Keratinocyte (primary cell): ENCODE results near the gene TTLL6. TPM values are rescaled to one million over a fixed set of nuclear protein-coding genes. Genes with fewer than 3 reads are reported as not detected.

Experiments used
- DNase-seq: peaks from one replicate; pipeline ENCODE4 v3.0.0-alpha.2; 2011; ENCODE audit warnings: low read depth, missing footprints, low spot score
- FAIRE-seq: peaks from 2 replicates; lab custom pipeline; 2011; peaks lifted over from hg19 to GRCh38; lab: Jason Lieb, UNC
- H2AFZ ChIP-seq: 2 replicates; pipeline ENCODE4 v1.6.0; 2012; ENCODE audit warnings: low read length, control low read depth, inconsistent platforms; ENCODE audit not compliant: control insufficient read depth
- H3K27ac ChIP-seq: 2 replicates; pipeline ENCODE4 v1.5.1; 2011; ENCODE audit warnings: low read length; ENCODE audit not compliant: control insufficient read depth, insufficient read depth
- H3K27me3 ChIP-seq: 3 replicates; pipeline ENCODE4 v1.6.0; 2011; ENCODE audit warnings: low read length; ENCODE audit not compliant: control insufficient read depth, insufficient read depth; ENCODE audit errors: extremely low read depth
- H3K36me3 ChIP-seq, 2 experiments: 2 replicates in 1 of 2; 3 replicates in 1 of 2; pipeline ENCODE4 v1.5.1; 2011; ENCODE audit warnings: low read length in 2 of 2, mild to moderate bottlenecking in 1 of 2; ENCODE audit not compliant: control insufficient read depth in 2 of 2, insufficient read depth in 2 of 2; ENCODE audit errors: extremely low read depth in 1 of 2
- H3K4me1 ChIP-seq: 3 replicates; pipeline ENCODE4 v1.5.1; 2011; ENCODE audit warnings: low read length; ENCODE audit not compliant: control insufficient read depth, insufficient read depth; ENCODE audit errors: extremely low read depth
- H3K4me2 ChIP-seq: 3 replicates; pipeline ENCODE4 v1.6.0; 2011; ENCODE audit warnings: low read depth, low read length; ENCODE audit not compliant: control insufficient read depth, insufficient read depth; ENCODE audit errors: extremely low read depth
- H3K4me3 ChIP-seq, 3 experiments: fragments of 200-600 bp in 1 of 3; sonication (generic) in 1 of 3; 2 replicates in 2 of 3; 3 replicates in 1 of 3; pipeline ENCODE4 v1.5.1; 2011 to 2016; ENCODE audit warnings: low read length in 3 of 3, mild to moderate bottlenecking in 3 of 3, control low read depth in 2 of 3, inconsistent platforms in 1 of 3, low read depth in 1 of 3, mixed read lengths in 1 of 3, mixed run types in 1 of 3, moderate library complexity in 1 of 3; ENCODE audit not compliant: control insufficient read depth in 2 of 3, insufficient read depth in 2 of 3; ENCODE audit errors: extremely low read depth in 1 of 3
- H3K79me2 ChIP-seq: 2 replicates; pipeline ENCODE4 v1.6.0; 2012; ENCODE audit warnings: low read length; ENCODE audit not compliant: control insufficient read depth, insufficient read depth
- H3K9ac ChIP-seq: 3 replicates; pipeline ENCODE4 v1.6.0; 2011; ENCODE audit warnings: low read length; ENCODE audit not compliant: control insufficient read depth, insufficient read depth; ENCODE audit errors: extremely low read depth
- H3K9me1 ChIP-seq: 3 replicates; pipeline ENCODE4 v1.6.0; 2011; ENCODE audit warnings: low read length; ENCODE audit not compliant: control insufficient read depth, insufficient read depth; ENCODE audit errors: extremely low read depth
- H3K9me3 ChIP-seq: 2 replicates; pipeline ENCODE4 v1.5.1; 2012; ENCODE audit warnings: low read depth, low read length; ENCODE audit not compliant: control insufficient read depth
- H4K20me1 ChIP-seq: 3 replicates; pipeline ENCODE4 v1.6.0; 2011; ENCODE audit warnings: low read length; ENCODE audit not compliant: control insufficient read depth, insufficient read depth; ENCODE audit errors: extremely low read depth
- EZH2 ChIP-seq: IDR thresholded peaks from one replicate; pipeline ENCODE4 v1.6.1; 2012; ENCODE audit warnings: inconsistent platforms, mild to moderate bottlenecking, low read length, moderate library complexity
- dilution Hi-C: fragments of 300-500 bp; cut with MboI; formaldehyde crosslinking; loops from one replicate; pipeline ENCODE4 v1.7.0; 2020; ENCODE audit warnings: low sequenced_read_pairs; ENCODE audit not compliant: extremely low pct_ligation_motif_present
- polyA plus RNA-seq, 5 experiments: library from polyadenylated mRNA; depleted of rRNA in 3 of 5; stranded (reverse) in 3 of 5; stranded (forward) in 1 of 5; unstranded in 1 of 5; fragments of >200 nt; gene quantifications; 1 replicate in 1 of 5; 2 replicates in 3 of 5; 3 replicates in 1 of 5; pipeline versions ENCODE4 v1.2.1 to v1.2.3, GENCODE V29; 2011 to 2012; ENCODE audit warnings: missing spikeins in 2 of 5, low read depth in 1 of 5, low replicate concordance in 1 of 5
- TF ChIP-seq, protein P1 (sequence below), 3 experiments: IDR thresholded peaks in 1 of 3; conservative IDR thresholded peaks in 1 of 3; optimal IDR thresholded peaks in 1 of 3; 2 replicates in 2 of 3; 3 replicates in 1 of 3; pipeline versions ENCODE3 to v1.5.1; 2011; ENCODE audit warnings: low read length in 3 of 3, mild to moderate bottlenecking in 3 of 3, moderate library complexity in 2 of 3, control low read depth in 1 of 3, inconsistent platforms in 1 of 3; ENCODE audit not compliant: insufficient read depth in 2 of 3; ENCODE audit errors: extremely low read depth in 1 of 3

The TTLL6 gene
- polyA plus RNA-seq, 1 donor (not counting 4 experiments of a cell fraction or from before 2014, with no cell fraction given): not detected

- no peak for DNase-seq
- Histone ChIP-seq H4K20me1 (no peaks in the 10 kb centered on the region), H3K27me3 (peaks cover 67% of the 10 kb centered on the region), H3K9me1 (no peaks in the 10 kb centered on the region), H3K36me3 (no peaks in the 10 kb centered on the region), H3K9ac (no peak overlapping the region), H3K9me3 (no peaks in the 10 kb centered on the region), H3K27ac (no peak overlapping the region), H3K4me1 (no peaks in the 10 kb centered on the region), H2AFZ (no peak overlapping the region), H3K4me2 (no peak overlapping the region), H3K4me3 (no peak overlapping the region), H3K79me2 (no peaks in the 10 kb centered on the region)
- FAIRE-seq: no peak
- dilution Hi-C loops: loop anchor here (25.0 kb wide), 1 partner anchor 95 kb away; no protein-coding TSS in a partner anchor
- TF ChIP-seq, protein P1, sequence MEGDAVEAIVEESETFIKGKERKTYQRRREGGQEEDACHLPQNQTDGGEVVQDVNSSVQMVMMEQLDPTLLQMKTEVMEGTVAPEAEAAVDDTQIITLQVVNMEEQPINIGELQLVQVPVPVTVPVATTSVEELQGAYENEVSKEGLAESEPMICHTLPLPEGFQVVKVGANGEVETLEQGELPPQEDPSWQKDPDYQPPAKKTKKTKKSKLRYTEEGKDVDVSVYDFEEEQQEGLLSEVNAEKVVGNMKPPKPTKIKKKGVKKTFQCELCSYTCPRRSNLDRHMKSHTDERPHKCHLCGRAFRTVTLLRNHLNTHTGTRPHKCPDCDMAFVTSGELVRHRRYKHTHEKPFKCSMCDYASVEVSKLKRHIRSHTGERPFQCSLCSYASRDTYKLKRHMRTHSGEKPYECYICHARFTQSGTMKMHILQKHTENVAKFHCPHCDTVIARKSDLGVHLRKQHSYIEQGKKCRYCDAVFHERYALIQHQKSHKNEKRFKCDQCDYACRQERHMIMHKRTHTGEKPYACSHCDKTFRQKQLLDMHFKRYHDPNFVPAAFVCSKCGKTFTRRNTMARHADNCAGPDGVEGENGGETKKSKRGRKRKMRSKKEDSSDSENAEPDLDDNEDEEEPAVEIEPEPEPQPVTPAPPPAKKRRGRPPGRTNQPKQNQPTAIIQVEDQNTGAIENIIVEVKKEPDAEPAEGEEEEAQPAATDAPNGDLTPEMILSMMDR (optimal IDR thresholded peaks at IDR 0.05 in 1 of 3, IDR thresholded peaks at IDR 0.05 in 1 of 3, conservative IDR thresholded peaks at IDR 0.05 in 1 of 3; ENCODE audit: extremely low read depth in 1 of 3, insufficient read depth in 2 of 3, low read length in 3 of 3): no peak
- TF ChIP-seq EZH2: no peak
Measured at GRCh38 chr17:48757524-48757961, 59.5 kb downstream of the TTLL6 start.

DNA sequence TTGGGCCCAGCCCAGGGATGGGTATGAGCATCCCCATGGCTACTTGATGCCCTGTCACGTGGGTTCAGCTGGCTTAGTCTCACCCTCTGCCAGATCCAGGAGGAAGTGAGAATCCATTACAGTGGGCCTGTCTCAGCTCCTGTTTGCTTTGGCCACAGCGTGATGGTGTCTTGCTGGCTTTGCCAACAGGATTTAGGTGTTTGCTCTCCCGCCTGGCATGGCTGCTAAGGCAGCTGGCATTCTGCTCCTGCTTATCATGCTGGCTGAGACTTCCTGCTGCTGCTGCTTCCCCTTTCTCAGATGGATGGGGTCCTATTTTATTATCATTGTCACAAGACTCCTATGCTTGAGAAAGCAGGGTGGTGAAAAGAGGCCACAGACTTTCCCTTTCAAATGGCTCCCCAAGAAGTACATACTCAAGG is 60.2 kb downstream of the TTLL6 start:
- Histone ChIP-seq H3K9me3 (no peaks in the 10 kb centered on the region), H3K79me2 (no peaks in the 10 kb centered on the region), H3K27me3 (peaks cover 67% of the 10 kb centered on the region), H3K4me3 (no peak overlapping the region), H3K9me1 (no peaks in the 10 kb centered on the region), H3K4me2 (no peak overlapping the region), H3K36me3 (no peaks in the 10 kb centered on the region), H3K9ac (no peak overlapping the region), H2AFZ (no peak overlapping the region), H4K20me1 (no peaks in the 10 kb centered on the region), H3K4me1 (no peaks in the 10 kb centered on the region), H3K27ac (no peak overlapping the region)
- no peak for DNase-seq
- dilution Hi-C loops: loop anchor here (25.0 kb wide), 1 partner anchor 95 kb away; no protein-coding TSS in a partner anchor
- no peak for TF ChIP-seq EZH2
- TF ChIP-seq, protein P1 (optimal IDR thresholded peaks at IDR 0.05 in 1 of 3, IDR thresholded peaks at IDR 0.05 in 1 of 3, conservative IDR thresholded peaks at IDR 0.05 in 1 of 3; ENCODE audit: extremely low read depth in 1 of 3, insufficient read depth in 2 of 3, low read length in 3 of 3): no peak
- FAIRE-seq: no peak
